Activated T-helper 17 cell treated with anti-CD3 and anti-CD28 coated beads, Interleukin-2, amount 50 U/mL, for 72 hours (primary cell): Measurements from ENCODE around the gene ESAM. TPM values are rescaled to one million over a fixed set of nuclear protein-coding genes. Genes with fewer than 3 reads are reported as not detected.

Experiments
- ATAC-seq: fragments of 150-1000 bp; cut with Tn5 transposase; replicated peaks from 2 replicates; pipeline ENCODE4 v1.10.0; 2021; ENCODE audit warnings: mild to moderate bottlenecking, moderate library complexity
- H3K27ac Mint-ChIP-seq: one replicate; pipeline ENCODE4 v1.8.0; 2022; ENCODE audit warnings: mixed read lengths
- H3K27me3 Mint-ChIP-seq: one replicate; pipeline ENCODE4 v1.8.0; 2022; ENCODE audit warnings: mixed read lengths
- H3K36me3 Mint-ChIP-seq: one replicate; pipeline ENCODE4 v1.8.0; 2022; ENCODE audit warnings: low read depth, mild to moderate bottlenecking, mixed read lengths
- H3K4me1 Mint-ChIP-seq: one replicate; pipeline ENCODE4 v1.8.0; 2022; ENCODE audit warnings: mixed read lengths
- H3K4me3 Mint-ChIP-seq: one replicate; pipeline ENCODE4 v1.8.0; 2022; ENCODE audit warnings: mild to moderate bottlenecking, mixed read lengths
- H3K9me3 Mint-ChIP-seq: one replicate; pipeline ENCODE4 v1.8.0; 2022; ENCODE audit warnings: mixed read lengths
- total RNA-seq, 2 donors: library from RNA; stranded (reverse); gene quantifications; one replicate each; pipeline ENCODE4 v1.2.3, GENCODE V29; 2022

Gene ESAM
- under 1 TPM; 0.50 to 0.84 TPM for total RNA-seq

GRCh38 chr11:124762105-124762623, at the start of gene ESAM:
TSS of gene ESAM (minus strand) at chr11:124762290. CDS start at chr11:124762154, 136 bp downstream.
- Mint-ChIP-seq H3K27me3 (peaks cover 25% of the 10 kb centered on the region), H3K4me3 (peak within 1 kb of the TSS; percentile 83), H3K9me3 (no peaks in the 10 kb centered on the region), H3K27ac (peak within 1 kb of the TSS; percentile 30), H3K4me1 (peaks cover 5% of the 10 kb centered on the region), H3K36me3 (peaks cover 21% of the 10 kb centered on the region)
- peak; percentile 77 for ATAC-seq

GRCh38 chr11:124811399-124812125, 49.5 kb upstream of the ESAM start:
- H3K9me3 Mint-ChIP-seq, result no peaks in the 10 kb centered on the region
- H3K4me1 Mint-ChIP-seq, result no peaks in the 10 kb centered on the region
- no peaks in the 10 kb centered on the region for H3K36me3 Mint-ChIP-seq
- no peak overlapping the region for H3K27ac Mint-ChIP-seq
- H3K27me3 Mint-ChIP-seq, result peaks cover 15% of the 10 kb centered on the region
- no peak overlapping the region for H3K4me3 Mint-ChIP-seq
- no peak for ATAC-seq

GRCh38 chr11:124807660-124808270, 45.7 kb upstream of the ESAM start:
- Mint-ChIP-seq H3K36me3 (no peaks in the 10 kb centered on the region), H3K4me3 (no peak overlapping the region)

GRCh38 chr11:124807201-124807600, 45.1 kb upstream of the ESAM start:
- Mint-ChIP-seq H3K4me1 (no peaks in the 10 kb centered on the region), H3K4me3 (no peak overlapping the region), H3K27me3 (peaks cover 5% of the 10 kb centered on the region), H3K36me3 (no peaks in the 10 kb centered on the region), H3K27ac (no peak overlapping the region), H3K9me3 (no peaks in the 10 kb centered on the region)
- ATAC-seq, result no peak

More at GRCh38 chr11:124807660-124808270, 45.7 kb upstream of the ESAM start:
- Mint-ChIP-seq H3K27me3 (peaks cover 8% of the 10 kb centered on the region), H3K27ac (no peak overlapping the region), H3K4me1 (no peaks in the 10 kb centered on the region), H3K9me3 (no peaks in the 10 kb centered on the region)
- ATAC-seq, result no peak

GRCh38 chr11:124804884-124805283, 42.8 kb upstream of the ESAM start:
- Mint-ChIP-seq H3K36me3 (no peaks in the 10 kb centered on the region), H3K9me3 (no peaks in the 10 kb centered on the region), H3K27ac (no peak overlapping the region), H3K4me3 (no peak overlapping the region), H3K4me1 (no peaks in the 10 kb centered on the region), H3K27me3 (no peaks in the 10 kb centered on the region)
- no peak for ATAC-seq

- ATAC-seq, result no peak
- Mint-ChIP-seq H3K4me3 (peak overlapping the region; percentile 85), H3K27ac (peak overlapping the region; percentile 89), H3K4me1 (peaks cover 13% of the 10 kb centered on the region), H3K9me3 (no peaks in the 10 kb centered on the region), H3K36me3 (peaks cover 4% of the 10 kb centered on the region), H3K27me3 (no peaks in the 10 kb centered on the region)
Observed at GRCh38 chr11:124801636-124802312, 39.7 kb upstream of the ESAM start.

- Mint-ChIP-seq H3K4me3 (peak overlapping the region; percentile 85), H3K36me3 (peaks cover 4% of the 10 kb centered on the region), H3K9me3 (no peaks in the 10 kb centered on the region), H3K27me3 (no peaks in the 10 kb centered on the region), H3K4me1 (peaks cover 13% of the 10 kb centered on the region), H3K27ac (peak overlapping the region; percentile 89)
- peak; percentile 51 for ATAC-seq
Observed at GRCh38 chr11:124801014-124801413, 38.9 kb upstream of the ESAM start.

GRCh38 chr11:124800226-124800929, 38.3 kb upstream of the ESAM start, which contains the start of gene MSANTD2:
TSS of gene MSANTD2 (minus strand) at chr11:124800406. CDS start at chr11:124800380, 26 bp downstream.
- Mint-ChIP-seq H3K9me3 (no peaks in the 10 kb centered on the region), H3K4me1 (peaks cover 13% of the 10 kb centered on the region), H3K27me3 (no peaks in the 10 kb centered on the region), H3K36me3 (peaks cover 4% of the 10 kb centered on the region), H3K4me3 (peak within 1 kb of the TSS; percentile 85), H3K27ac (peak within 1 kb of the TSS; percentile 89)
- peak; percentile 94 for ATAC-seq

GRCh38 chr11:124799348-124800225, 37.5 kb upstream of the ESAM start:
- no peaks in the 10 kb centered on the region for H3K9me3 Mint-ChIP-seq
- no peaks in the 10 kb centered on the region for H3K27me3 Mint-ChIP-seq
- peak overlapping the region; percentile 86 for H3K27ac Mint-ChIP-seq
- ATAC-seq, result peak; percentile 57
- H3K4me3 Mint-ChIP-seq, result peak overlapping the region; percentile 85
- H3K36me3 Mint-ChIP-seq, result peaks cover 4% of the 10 kb centered on the region
- peaks cover 13% of the 10 kb centered on the region for H3K4me1 Mint-ChIP-seq

GRCh38 chr11:124798991-124799347, 36.9 kb upstream of the ESAM start:
- Mint-ChIP-seq H3K27me3 (no peaks in the 10 kb centered on the region), H3K9me3 (no peaks in the 10 kb centered on the region), H3K36me3 (peaks cover 4% of the 10 kb centered on the region), H3K27ac (peak overlapping the region; percentile 86), H3K4me3 (peak overlapping the region; percentile 85), H3K4me1 (peaks cover 13% of the 10 kb centered on the region)
- ATAC-seq, result no peak

- peaks cover 4% of the 10 kb centered on the region for H3K36me3 Mint-ChIP-seq
- no peak overlapping the region for H3K4me3 Mint-ChIP-seq
- ATAC-seq, result no peak
- no peak overlapping the region for H3K27ac Mint-ChIP-seq
- H3K4me1 Mint-ChIP-seq, result peaks cover 28% of the 10 kb centered on the region
- no peaks in the 10 kb centered on the region for H3K9me3 Mint-ChIP-seq
- no peaks in the 10 kb centered on the region for H3K27me3 Mint-ChIP-seq
Observed at GRCh38 chr11:124796312-124796711, 34.2 kb upstream of the ESAM start.

- peaks cover 27% of the 10 kb centered on the region for H3K4me1 Mint-ChIP-seq
- H3K36me3 Mint-ChIP-seq, result no peaks in the 10 kb centered on the region
- H3K9me3 Mint-ChIP-seq, result no peaks in the 10 kb centered on the region
- H3K4me3 Mint-ChIP-seq, result no peak overlapping the region
- ATAC-seq, result peak; percentile 59
- H3K27ac Mint-ChIP-seq, result no peak overlapping the region
- H3K27me3 Mint-ChIP-seq, result no peaks in the 10 kb centered on the region
Observed at GRCh38 chr11:124793466-124794278, 31.6 kb upstream of the ESAM start.
